CMK (cell line): Measurements from ENCODE around the gene ACSM2A.
"Not testable (repeated sequence)": the region's sequence is repeated elsewhere in the genome, so short reads cannot be mapped to it uniquely, and the experiment has no call there.

ENCODE experiments used
- DNase-seq: peaks from one replicate; pipeline ENCODE4 v3.0.0-alpha.2; 2010; ENCODE audit warnings: low read depth

ACSM2A gene, protein sequence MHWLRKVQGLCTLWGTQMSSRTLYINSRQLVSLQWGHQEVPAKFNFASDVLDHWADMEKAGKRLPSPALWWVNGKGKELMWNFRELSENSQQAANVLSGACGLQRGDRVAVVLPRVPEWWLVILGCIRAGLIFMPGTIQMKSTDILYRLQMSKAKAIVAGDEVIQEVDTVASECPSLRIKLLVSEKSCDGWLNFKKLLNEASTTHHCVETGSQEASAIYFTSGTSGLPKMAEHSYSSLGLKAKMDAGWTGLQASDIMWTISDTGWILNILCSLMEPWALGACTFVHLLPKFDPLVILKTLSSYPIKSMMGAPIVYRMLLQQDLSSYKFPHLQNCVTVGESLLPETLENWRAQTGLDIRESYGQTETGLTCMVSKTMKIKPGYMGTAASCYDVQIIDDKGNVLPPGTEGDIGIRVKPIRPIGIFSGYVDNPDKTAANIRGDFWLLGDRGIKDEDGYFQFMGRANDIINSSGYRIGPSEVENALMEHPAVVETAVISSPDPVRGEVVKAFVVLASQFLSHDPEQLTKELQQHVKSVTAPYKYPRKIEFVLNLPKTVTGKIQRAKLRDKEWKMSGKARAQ

DNA sequence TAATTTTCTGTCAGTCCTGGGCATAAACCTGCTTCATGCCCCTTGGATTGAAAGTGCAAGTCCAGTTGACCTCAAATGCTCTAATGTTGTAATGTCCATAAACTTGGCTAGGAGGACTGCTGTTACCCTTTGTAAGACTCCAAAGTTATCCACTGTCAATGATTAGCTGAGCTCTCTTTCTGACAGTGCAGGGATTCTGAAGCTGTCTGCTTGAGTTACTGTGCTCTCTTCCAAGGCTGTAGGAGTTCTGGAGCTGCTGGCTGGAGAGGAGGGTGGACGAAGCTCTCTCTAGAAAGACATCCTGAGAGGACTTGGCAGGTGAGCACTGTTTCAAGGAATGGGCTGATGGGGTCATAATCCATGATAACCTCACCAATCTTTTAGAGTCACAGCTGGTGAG lies at the start of gene ACSM2A:
Gene ACSM2A (plus strand): TSS at position 158 of the 400 bp plus-strand sequence. CDS start 8,594 bp downstream, outside the sequence.
- not testable (repeated sequence) for DNase-seq

DNA sequence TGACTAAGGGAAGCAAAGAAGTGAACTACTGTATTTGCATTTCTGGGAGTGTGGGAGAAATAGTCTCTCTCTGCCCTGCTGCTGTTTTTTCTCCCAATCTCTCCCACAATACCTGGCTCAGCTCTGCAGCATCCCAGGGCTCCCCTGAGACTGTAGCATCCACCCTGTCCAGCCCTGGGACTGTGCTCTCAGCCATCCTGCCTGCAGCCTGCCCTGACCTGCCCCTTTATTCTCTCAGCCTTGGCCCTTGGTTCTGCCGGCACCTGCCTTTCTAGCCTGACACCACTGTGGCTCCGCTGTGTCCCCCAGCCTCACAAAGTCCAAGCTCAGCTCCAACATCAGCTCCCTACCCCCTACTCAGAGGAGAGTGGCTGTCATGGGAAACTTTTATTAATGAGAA lies 48.7 kb upstream of the ACSM2A start:
- no peak for DNase-seq

DNA sequence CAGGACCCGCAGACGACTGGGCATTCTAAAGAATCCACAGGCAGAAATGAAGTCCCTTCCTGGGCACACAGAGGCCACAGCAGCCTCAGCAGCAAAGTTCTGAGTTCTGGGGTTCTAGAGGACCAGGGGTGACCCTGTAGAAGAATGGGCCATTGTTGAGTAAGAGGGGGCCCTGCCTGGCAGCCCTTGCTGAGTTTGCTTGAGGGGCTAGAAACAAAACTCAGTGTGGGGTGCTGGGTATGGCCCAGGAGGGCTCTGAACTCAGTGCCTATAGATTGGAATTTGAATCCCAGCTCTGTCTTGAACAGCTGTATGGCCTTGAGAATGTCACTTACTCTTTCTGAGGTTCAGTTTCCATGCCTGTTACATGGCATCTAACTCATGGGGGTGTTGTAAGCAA lies 46.7 kb upstream of the ACSM2A start, which contains the start of gene PDILT:
Gene PDILT (minus strand): TSS at position 101 of the 400 bp plus-strand sequence. CDS start 5,437 bp downstream, outside the sequence.
- no peak for DNase-seq

DNA sequence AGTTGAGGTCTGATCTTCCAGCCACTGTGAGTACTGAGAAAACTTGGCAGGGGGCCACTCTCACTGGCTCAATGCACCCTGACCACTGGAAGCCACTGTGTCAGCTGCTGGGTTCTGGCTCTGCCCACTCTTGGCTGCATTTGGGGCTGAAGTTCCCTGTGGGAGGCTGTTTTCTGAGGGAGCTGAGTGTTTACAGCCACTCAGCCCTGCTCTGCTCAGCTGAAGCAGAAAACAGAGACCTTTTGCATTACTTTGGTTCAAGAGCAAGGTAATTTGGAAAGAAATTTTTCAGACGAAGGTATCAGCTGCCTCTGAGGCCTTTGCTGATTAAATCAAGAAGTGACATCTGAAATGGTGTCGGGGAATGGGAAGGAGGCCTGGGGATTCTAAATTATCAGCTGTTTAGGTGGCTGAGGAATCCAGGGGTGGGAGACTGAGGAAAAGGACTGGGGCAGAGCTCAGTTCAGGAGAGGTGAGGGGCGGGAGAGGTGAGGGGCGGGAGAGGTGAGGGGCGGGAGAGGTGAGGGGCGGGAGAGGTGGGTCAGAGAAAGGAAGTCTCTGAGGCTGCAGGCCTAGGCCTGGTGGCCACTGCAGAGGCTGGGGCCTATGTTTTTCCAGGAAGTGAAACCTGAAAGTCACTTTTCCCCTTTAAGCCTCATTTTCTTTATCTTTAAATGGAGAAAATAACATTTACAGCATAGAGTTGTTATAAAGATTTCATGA lies 41.8 kb upstream of the ACSM2A start, which contains the start of gene ACSM5:
Gene ACSM5 (plus strand): TSS at position 137 of the 723 bp plus-strand sequence. CDS start 1,951 bp downstream, outside the sequence.
- no peak for DNase-seq

DNA sequence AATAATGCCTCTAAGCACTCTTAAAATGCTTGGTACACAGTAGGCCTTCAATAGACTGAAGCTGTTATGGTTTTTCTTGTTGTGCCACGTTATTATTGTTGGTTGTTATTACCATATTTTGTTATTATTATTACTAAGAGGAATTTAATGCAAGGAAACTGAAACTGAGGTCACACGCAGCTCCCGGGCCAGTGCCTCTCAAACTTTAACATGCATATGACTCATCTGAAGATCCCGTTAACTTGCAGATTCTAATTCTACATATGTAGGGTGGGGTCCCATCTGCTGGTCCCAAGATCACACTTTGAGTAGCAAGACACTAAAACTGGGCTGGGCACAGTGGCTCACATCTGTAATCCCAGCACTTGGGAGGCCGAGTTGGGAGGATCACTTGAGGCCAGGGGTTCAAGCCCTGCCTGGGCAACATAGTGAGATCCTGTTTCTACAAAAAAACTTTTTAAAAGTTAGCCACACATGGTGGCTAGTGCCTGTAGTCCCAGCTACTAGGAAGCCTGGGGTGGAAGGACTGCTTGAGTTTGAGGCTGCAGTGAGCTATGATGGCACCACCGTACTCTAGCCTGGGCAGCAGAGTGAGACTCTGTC lies 41.1 kb upstream of the ACSM2A start:
- no peak for DNase-seq

DNA sequence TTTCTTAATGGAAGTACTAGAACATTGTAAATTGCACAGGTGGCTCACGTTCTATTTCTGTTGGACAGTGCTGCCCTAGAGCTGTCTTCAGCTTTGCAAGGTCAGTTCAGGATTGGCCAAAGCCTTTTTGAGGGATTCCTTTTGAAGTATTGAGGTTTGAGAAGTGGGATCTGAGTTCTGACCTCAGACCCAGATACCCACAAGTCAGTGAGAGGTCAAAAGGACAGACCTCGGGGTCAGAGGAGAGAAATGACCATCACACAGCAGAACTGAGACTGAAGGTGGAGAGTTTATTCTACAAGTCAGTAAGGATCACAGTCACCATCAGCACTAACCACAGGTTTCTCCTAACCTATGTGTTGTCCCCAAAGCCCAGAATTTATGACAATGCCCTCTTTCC lies 40.3 kb upstream of the ACSM2A start:
- no peak for DNase-seq

DNA sequence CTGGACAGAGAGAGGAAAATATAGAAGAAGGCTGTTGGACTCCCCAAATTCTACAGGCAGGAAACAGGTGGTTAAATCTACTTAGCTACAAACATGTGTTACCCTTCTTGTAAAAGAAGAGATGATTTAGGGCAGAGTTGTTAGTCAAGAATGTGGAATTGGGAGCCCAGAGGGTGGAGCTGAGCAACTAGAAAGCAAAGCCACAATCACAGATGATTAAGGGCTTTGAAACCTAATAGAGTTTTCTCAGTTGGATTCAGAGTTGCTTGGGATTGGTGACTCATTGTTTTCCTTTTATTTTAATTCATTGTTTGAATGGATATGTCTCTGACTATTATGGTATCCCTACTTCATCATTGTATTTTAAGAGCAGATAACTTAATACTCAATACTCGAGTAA lies 35.8 kb upstream of the ACSM2A start:
- no peak for DNase-seq

DNA sequence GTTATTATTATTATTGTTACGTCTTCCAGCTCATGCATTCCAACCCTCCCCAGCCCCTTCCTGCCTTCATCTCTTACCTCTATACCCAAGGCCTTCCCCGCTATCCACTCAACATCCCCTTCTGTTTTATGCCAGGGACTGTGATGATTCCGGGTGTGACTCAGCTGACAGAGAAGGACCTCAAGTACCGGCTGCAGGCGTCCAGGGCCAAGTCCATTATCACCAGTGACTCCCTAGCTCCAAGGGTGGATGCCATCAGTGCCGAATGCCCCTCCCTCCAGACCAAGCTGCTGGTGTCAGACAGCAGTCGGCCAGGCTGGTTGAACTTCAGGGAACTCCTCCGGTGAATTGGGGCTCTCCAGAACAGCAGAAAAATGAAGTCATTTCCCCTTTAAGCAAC lies 32.2 kb upstream of the ACSM2A start:
- DNase-seq, result not testable (repeated sequence)

DNA sequence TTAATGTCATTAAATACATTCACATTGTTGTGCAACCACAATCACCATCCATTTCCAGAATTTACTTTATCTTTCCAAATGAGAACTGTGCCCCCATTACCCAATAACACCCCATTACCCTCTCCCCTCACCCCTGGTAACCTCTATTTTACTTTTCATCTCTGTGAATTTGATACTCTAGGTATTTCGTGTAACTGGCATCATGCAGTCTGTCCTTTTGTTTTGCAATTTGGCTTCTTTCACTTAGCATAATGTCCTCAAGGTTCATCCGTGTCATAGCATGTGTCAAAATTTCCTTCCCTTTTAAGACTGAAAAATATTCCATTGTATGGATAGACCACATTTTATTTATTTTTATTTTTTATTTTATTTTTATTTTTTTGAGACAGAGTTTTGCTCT lies 29.6 kb upstream of the ACSM2A start:
- DNase-seq, result not testable (repeated sequence)

DNA sequence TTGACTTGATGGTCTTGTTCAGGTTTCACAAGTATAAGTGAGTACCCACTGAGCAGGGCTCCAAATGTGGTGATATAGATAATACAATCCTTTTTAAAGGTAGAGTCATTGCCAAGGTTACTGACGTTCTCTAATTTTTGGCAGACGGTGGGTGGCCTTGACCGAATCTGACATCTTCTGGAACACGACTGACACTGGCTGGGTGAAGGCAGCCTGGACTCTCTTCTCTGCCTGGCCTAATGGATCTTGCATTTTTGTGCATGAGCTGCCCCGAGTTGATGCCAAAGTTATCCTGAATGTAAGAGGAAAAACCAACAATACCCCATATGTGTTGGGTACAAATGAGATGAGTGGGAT lies 27.6 kb upstream of the ACSM2A start:
- DNase-seq, result not testable (repeated sequence)

DNA sequence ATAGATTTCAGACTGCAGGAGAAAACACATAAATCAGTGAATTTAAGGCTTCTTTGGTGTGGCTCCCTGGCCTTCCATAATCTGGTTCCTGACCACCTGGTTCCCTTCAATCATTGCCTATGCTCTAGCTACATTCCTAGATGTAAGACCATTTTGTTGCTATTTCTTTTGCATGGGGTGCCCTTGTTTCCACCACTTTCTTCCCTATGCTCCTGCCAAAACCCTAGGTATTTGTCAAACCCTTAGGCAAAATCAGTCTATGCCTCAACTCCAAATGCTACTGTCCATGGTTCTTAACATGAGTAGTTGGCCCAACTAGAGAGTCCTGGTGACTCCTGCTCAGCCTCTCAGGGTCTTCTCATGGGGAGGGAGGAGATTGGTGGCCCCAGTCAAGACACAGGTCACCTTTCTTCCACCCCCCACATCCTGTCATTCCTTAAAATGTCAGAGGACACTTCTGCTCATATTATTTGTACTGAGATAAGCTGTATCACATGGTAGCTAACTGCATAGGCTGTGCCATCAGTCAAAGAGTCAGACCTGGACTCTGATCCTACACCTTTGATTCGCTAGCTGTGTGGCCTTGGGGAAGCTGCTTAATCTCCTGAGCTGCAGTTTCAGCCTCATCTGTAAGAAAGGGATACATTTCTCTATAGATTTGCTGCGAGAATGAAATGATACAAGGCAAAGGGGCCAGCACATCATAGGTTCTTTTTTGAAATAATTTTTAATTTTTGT lies 27.0 kb upstream of the ACSM2A start:
- no peak for DNase-seq

DNA sequence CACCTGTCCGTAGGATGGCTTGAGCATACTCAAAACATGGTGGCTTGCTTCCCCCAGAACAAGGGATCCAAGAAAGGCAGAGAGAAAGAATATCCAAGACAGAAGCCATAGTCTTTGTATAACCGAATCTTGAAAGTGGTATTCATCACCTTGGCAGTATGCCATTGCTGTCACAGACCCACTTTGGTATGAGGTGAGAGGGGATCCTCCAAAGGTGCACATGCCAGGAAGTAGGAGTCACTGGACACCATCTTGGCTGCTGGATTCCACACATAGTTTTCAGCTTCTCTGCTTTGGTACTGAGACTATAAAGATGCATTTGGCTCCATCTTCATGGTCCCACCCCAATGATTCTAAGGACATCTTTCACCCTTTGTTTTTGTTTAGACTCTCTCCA lies 23.9 kb upstream of the ACSM2A start:
- DNase-seq, result not testable (repeated sequence)

DNA sequence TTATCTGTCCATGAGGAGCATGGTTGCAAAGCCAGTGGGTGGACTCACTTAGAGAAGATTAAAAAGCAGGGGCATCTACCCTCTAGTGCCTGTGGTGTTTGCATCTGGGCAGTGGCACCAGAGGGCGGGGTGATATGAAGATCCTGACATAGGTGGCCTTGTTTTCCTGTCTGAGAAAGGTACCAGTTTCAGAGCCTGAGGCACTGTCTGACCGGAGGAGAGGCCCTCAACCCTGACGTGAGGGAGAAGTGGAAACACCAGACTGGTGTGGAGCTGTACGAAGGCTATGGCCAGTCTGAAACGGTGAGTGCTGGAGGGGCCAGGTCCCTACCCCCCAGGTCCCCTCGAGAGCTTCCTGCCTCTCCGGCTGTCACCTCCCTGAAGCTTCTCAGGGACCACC lies 21.8 kb upstream of the ACSM2A start:
- not testable (repeated sequence) for DNase-seq

DNA sequence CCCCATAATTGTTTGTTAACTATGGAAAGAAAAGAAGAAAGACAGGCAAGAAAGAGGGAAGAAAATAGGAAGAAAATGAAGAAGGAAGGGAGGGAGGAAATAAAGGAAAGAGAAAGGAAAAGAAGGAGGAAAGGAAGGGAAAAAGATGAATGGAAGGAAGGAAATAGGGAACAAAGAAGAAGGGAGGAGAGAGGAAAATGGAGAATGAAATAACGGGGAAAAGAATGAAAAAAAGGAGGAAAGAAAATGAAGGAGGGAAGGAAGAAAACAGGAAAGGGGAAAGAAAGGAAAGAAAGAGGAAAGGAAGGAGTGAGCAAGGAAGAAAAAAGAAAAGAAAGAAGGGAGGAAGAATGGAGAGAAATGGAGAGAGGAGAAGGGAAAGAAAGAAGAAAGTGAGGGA lies 20.8 kb upstream of the ACSM2A start:
- DNase-seq, result not testable (repeated sequence)

DNA sequence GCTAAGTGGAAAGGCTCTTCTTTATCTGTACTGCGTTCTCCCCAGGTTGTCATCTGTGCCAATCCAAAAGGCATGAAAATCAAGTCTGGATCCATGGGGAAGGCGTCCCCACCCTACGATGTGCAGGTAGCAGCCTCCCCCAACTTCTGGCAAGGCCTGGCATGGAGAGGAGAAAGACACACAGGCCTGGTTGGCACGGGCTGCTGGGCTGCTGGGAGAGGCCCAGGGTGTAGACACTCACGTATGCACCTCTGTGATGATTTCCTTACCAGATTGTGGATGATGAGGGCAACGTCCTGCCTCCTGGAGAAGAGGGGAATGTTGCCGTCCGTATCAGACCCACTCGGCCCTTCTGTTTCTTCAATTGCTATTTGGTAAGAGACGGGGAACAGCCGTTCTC lies 20.4 kb upstream of the ACSM2A start:
- DNase-seq, result no peak

DNA sequence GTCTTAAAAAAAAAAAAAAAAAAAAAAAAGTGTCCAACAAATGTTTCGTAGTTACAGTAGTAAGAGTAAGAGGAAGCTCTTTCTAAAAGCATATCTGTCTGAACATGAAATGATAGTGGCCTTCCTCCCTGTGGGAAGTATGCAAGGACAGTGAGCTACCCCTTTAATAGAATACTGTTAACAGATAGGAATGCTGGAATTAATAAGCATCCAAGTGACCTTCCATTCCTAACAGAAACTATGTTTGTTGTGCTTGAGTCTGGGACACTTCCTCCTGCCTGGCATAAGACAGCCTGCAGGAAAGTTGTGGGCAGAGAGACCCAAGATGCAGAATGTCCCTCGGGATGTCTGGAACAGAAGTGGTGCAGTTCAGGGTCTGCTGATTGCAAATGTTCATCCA lies 12.4 kb upstream of the ACSM2A start:
- not testable (repeated sequence) for DNase-seq

DNA sequence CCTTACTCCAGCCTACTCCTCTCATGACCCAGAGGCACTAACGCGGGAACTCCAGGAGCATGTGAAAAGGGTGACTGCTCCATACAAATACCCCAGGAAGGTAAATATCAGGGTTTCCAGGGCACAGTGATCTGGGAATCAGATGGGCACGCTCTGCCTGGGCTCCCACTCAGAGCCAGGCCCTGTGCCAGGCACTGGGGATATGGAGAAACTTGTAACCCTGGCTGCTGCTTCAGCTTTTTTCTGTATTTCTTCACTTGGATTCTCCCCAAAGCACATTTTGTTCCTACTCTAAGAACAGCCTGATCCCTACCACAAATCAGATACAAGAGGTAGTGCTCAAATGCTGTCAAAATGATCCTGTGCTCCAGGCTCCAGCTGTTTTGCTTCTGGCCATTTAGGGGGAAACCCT lies 11.5 kb upstream of the ACSM2A start:
- DNase-seq, result not testable (repeated sequence)

DNA sequence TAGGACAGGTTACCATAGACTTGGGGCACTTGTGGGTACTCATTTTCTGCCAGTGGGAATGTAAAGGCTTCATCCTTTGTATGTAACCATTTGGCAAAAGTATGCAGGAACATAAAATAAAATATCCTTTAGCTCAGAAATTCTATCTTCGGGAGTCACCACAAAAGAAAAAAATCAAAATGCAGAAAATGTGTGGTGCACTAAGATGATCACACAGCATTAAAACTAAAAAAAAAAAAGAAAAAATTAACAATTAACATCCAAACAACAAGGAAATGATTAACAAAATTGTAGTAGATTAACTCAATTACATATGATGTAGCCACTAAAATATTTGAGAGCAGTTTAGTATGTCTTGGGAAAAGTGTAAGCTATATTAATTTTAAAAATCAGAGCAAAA lies 10.6 kb upstream of the ACSM2A start:
- DNase-seq, result not testable (repeated sequence)

DNA sequence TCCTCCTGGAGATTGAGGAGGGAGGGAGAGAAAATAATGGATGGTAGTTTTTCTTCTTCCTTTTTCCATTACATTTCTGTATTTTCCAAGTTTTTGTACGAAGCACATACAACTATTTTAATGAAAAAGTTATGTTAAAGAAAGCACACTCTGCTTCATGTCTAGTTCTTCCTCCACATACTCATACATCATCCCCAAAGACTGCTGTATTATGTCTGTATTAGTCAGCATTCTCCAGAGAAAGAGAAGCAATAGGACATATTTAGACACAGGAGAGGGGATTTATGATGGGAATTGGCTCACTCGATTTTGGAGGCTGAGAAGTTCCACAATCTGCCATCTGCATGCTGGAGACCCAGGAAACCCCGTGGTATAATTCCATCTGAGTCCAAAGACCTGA lies 10.1 kb upstream of the ACSM2A start:
- DNase-seq, result no peak

DNA sequence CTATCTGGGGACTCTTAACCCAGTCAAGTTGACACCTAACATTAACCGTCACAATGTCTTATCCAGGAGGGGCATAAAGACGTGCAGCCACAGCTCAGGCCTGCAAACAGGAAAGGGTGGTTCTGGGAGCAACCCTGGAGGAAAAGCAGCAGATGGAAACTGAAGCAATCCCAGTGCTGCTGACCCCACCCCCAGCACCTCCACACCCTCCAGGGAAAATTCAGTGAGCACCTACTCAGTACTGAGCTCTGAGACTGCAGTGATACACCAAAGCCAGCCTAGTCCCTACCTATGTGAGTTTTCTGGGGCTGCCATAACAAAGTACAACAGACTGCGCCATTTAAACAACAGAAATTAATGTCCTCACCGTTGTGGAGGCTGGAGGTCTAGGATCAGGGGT lies 9.5 kb upstream of the ACSM2A start:
- not testable (repeated sequence) for DNase-seq

DNA sequence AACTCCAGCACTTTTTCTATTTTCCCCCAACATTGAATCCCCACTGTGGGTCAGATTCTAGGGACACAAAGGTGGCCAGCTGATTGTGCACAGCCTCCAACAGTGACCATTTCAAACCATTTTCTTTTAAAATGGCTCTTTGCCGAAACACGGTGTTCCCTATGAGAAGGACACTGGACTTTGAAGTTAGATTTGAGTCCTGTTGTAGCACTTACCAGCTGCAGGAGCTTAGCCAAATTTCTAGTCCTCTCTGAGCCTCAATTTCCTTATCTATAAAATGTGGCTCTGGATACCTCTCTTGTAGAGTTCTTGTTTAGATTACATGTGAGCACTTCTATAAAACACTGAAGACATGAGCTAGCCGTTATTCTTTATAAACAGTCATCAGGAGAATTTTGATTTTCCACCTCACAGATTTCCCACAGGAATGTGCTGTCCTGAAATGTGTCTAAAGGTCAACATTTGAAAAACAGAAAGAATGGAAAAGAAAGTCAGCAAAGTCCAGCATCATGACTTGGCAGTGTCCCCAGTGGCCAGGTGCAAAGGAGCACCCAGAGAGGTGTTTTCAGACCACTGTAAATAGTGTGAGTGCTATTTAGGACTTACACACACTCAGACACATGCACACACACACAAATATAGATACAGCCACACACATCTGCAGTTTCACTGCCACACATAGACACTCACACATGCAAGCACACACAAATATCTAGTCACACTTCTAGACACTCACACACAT lies 4.5 kb upstream of the ACSM2A start:
- DNase-seq, result not testable (repeated sequence)
